ENCODE data around the gene STK32B. TPM values are rescaled to one million over a fixed set of nuclear protein-coding genes. Genes with fewer than 3 reads are reported as not detected.

Gene STK32B
- total RNA-seq, 1 experiment from 2014 or later = 11.6 TPM

- no peaks in the 10 kb centered on the region for H3K4me1 ChIP-seq (ENCODE audit: control insufficient read depth, insufficient read depth, low read length)
- no peak overlapping the region for H3K27ac ChIP-seq (ENCODE audit: low read length)
- no peak for TF ChIP-seq SIN3A (IDR thresholded peaks at IDR 0.05; ENCODE audit: borderline replicate concordance, insufficient read depth, low read depth, low read length)
- no peak for TF ChIP-seq CTCF (IDR thresholded peaks at IDR 0.05)
- no peak for TF ChIP-seq REST (IDR thresholded peaks at IDR 0.05; ENCODE audit: insufficient read depth in 1 of 2, low read depth in 2 of 2, low read length in 1 of 2)
- no peak for TF ChIP-seq POLR2AphosphoS5 (IDR thresholded peaks at IDR 0.05; ENCODE audit: low read depth, low read length)
- TF ChIP-seq TCF7L2 (IDR thresholded peaks at IDR 0.05; ENCODE audit: low read depth, low read length) = no peak
- H3K9me3 ChIP-seq (ENCODE audit: control insufficient read depth, insufficient read depth, low read depth, low read length) = no peaks in the 10 kb centered on the region
- POLR2A ChIA-PET = no interaction called here
- intact Hi-C loops (cut with micrococcal nuclease; ENCODE audit: unreplicated experiment) = no loop called here
- H3K36me3 ChIP-seq (ENCODE audit: control insufficient read depth, insufficient read depth, low read length) = no peaks in the 10 kb centered on the region
- ATAC-seq (no peak), DNase-seq (ENCODE audit: low read depth, low spot score) (no peak)
- CTCF ChIA-PET = no interaction called here
- in situ Hi-C loops (cut with HindIII; ENCODE audit: low pct_unique_long_range_greater_than_20kb, low sequenced_read_pairs) = no loop called here
- H3K27me3 ChIP-seq (ENCODE audit: control insufficient read depth, insufficient read depth, low read length) = no peaks in the 10 kb centered on the region
- BruUV-seq (replicated peaks) = no TSS peak
- no peak overlapping the region for H3K4me3 ChIP-seq (ENCODE audit: low read depth in 2 of 2, low read length in 2 of 2)
These were observed 419.3 kb downstream of the STK32B start for GRCh38 chr4:5470318-5471198.

- no peaks in the 10 kb centered on the region for H3K9me3 ChIP-seq (ENCODE audit: control insufficient read depth, insufficient read depth, low read depth, low read length)
- intact Hi-C loops (cut with micrococcal nuclease; ENCODE audit: unreplicated experiment) (no loop called here), in situ Hi-C loops (cut with HindIII; ENCODE audit: low pct_unique_long_range_greater_than_20kb, low sequenced_read_pairs) (no loop called here)
- CTCF ChIA-PET = no interaction called here
- no TSS peak for BruUV-seq (replicated peaks)
- no peaks in the 10 kb centered on the region for H3K27me3 ChIP-seq (ENCODE audit: control insufficient read depth, insufficient read depth, low read length)
- no peaks in the 10 kb centered on the region for H3K36me3 ChIP-seq (ENCODE audit: control insufficient read depth, insufficient read depth, low read length)
- TF ChIP-seq REST (IDR thresholded peaks at IDR 0.05; ENCODE audit: insufficient read depth in 1 of 2, low read depth in 2 of 2, low read length in 1 of 2) (no peak), TCF7L2 (IDR thresholded peaks at IDR 0.05; ENCODE audit: low read depth, low read length) (no peak), CTCF (IDR thresholded peaks at IDR 0.05) (no peak), SIN3A (IDR thresholded peaks at IDR 0.05; ENCODE audit: borderline replicate concordance, insufficient read depth, low read depth, low read length) (no peak), POLR2AphosphoS5 (IDR thresholded peaks at IDR 0.05; ENCODE audit: low read depth, low read length) (no peak)
- DNase-seq (ENCODE audit: low read depth, low spot score) = no peak
- H3K4me1 ChIP-seq (ENCODE audit: control insufficient read depth, insufficient read depth, low read length) = no peaks in the 10 kb centered on the region
- H3K27ac ChIP-seq (ENCODE audit: low read length) = no peak overlapping the region
- ATAC-seq = no peak
- H3K4me3 ChIP-seq (ENCODE audit: low read depth in 2 of 2, low read length in 2 of 2) = no peak overlapping the region
- POLR2A ChIA-PET = no interaction called here
These were observed 419.9 kb downstream of the STK32B start for GRCh38 chr4:5471206-5471605.

Measured in Panc1 (cell line).